Measurements from ENCODE around the gene SLC2A3.

- TF ChIP-seq, protein P1, sequence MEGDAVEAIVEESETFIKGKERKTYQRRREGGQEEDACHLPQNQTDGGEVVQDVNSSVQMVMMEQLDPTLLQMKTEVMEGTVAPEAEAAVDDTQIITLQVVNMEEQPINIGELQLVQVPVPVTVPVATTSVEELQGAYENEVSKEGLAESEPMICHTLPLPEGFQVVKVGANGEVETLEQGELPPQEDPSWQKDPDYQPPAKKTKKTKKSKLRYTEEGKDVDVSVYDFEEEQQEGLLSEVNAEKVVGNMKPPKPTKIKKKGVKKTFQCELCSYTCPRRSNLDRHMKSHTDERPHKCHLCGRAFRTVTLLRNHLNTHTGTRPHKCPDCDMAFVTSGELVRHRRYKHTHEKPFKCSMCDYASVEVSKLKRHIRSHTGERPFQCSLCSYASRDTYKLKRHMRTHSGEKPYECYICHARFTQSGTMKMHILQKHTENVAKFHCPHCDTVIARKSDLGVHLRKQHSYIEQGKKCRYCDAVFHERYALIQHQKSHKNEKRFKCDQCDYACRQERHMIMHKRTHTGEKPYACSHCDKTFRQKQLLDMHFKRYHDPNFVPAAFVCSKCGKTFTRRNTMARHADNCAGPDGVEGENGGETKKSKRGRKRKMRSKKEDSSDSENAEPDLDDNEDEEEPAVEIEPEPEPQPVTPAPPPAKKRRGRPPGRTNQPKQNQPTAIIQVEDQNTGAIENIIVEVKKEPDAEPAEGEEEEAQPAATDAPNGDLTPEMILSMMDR (IDR thresholded peaks at IDR 0.05): no peak
- TF ChIP-seq ZFX (IDR thresholded peaks at IDR 0.05; ENCODE audit: borderline replicate concordance): no peak
Measured at GRCh38 chr12:7929083-7929792, 6.7 kb downstream of the SLC2A3 start.
